DND-41 (cell line): ENCODE data around the gene NDUFC1.

ENCODE experiments used
- EZH2 ChIP-seq: IDR thresholded peaks from 3 replicates; pipeline ENCODE4 v1.6.1; 2012; ENCODE audit warnings: borderline replicate concordance, low read depth, mild to moderate bottlenecking, moderate library complexity, low read length, inconsistent platforms; ENCODE audit not compliant: severe bottlenecking
- TF ChIP-seq, protein P1 (sequence below): IDR thresholded peaks from 2 replicates; pipeline ENCODE4 v1.5.1; 2012; ENCODE audit warnings: borderline replicate concordance, low read length, moderate library complexity, mild to moderate bottlenecking; ENCODE audit not compliant: poor library complexity, severe bottlenecking; ENCODE audit errors: extremely low read depth

- TF ChIP-seq, protein P1, sequence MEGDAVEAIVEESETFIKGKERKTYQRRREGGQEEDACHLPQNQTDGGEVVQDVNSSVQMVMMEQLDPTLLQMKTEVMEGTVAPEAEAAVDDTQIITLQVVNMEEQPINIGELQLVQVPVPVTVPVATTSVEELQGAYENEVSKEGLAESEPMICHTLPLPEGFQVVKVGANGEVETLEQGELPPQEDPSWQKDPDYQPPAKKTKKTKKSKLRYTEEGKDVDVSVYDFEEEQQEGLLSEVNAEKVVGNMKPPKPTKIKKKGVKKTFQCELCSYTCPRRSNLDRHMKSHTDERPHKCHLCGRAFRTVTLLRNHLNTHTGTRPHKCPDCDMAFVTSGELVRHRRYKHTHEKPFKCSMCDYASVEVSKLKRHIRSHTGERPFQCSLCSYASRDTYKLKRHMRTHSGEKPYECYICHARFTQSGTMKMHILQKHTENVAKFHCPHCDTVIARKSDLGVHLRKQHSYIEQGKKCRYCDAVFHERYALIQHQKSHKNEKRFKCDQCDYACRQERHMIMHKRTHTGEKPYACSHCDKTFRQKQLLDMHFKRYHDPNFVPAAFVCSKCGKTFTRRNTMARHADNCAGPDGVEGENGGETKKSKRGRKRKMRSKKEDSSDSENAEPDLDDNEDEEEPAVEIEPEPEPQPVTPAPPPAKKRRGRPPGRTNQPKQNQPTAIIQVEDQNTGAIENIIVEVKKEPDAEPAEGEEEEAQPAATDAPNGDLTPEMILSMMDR: no peak
- TF ChIP-seq EZH2: no peak
Observed at GRCh38 chr4:139265654-139266053, 36.6 kb downstream of the NDUFC1 start.
